GM12878 (cell line): ENCODE results near the gene MAGEH1. TPM values are rescaled to one million over a fixed set of nuclear protein-coding genes. Genes with fewer than 3 reads are reported as not detected.
A peak's percentile ranks its signal among the peaks of the same experiment; 100 is the strongest.

Source experiments
- ATF2 ChIP-seq: IDR thresholded peaks from 2 replicates; pipeline ENCODE4 v1.6.1; 2012; ENCODE audit warnings: low read length, inconsistent platforms
- BACH1 ChIP-seq: fragments of 450-650 bp; IDR thresholded peaks from 2 replicates; pipeline ENCODE4 v1.6.1; 2017; ENCODE audit warnings: mild to moderate bottlenecking, borderline replicate concordance
- CBX3 ChIP-seq: fragments of 200-600 bp; sonication (generic); IDR thresholded peaks from 2 replicates; pipeline ENCODE4 v1.6.1; 2016; ENCODE audit warnings: low read depth, borderline replicate concordance
- DPF2 ChIP-seq: fragments of 450-650 bp; IDR thresholded peaks from 2 replicates; pipeline ENCODE4 v1.6.1; 2017; ENCODE audit warnings: mild to moderate bottlenecking
- ELK1 ChIP-seq: IDR thresholded peaks from 2 replicates; pipeline ENCODE4 v1.6.1; 2012; ENCODE audit warnings: low read depth, low read length, improper control_type of control experiment
- IRF5 ChIP-seq: fragments of 450-650 bp; IDR thresholded peaks from 2 replicates; pipeline ENCODE4 v1.6.1; 2017; ENCODE audit warnings: borderline replicate concordance
- KLF5 ChIP-seq: fragments of 450-650 bp; IDR thresholded peaks from 2 replicates; pipeline ENCODE4 v1.6.1; 2014; ENCODE audit warnings: mild to moderate bottlenecking; ENCODE audit not compliant: partially characterized antibody
- LARP7 ChIP-seq: fragments of 450-650 bp; IDR thresholded peaks from 2 replicates; pipeline ENCODE4 v1.6.1; 2017; ENCODE audit warnings: mild to moderate bottlenecking
- MAX ChIP-seq: IDR thresholded peaks from 2 replicates; pipeline ENCODE4 v1.6.1; 2012; ENCODE audit warnings: low read depth, low read length, improper control_type of control experiment
- MEF2B ChIP-seq: fragments of 450-650 bp; IDR thresholded peaks from 2 replicates; pipeline ENCODE4 v1.6.1; 2018; ENCODE audit warnings: mild to moderate bottlenecking, moderate library complexity; ENCODE audit not compliant: partially characterized antibody, poor library complexity, severe bottlenecking
- MLLT1 ChIP-seq: fragments of 450-650 bp; IDR thresholded peaks from 2 replicates; pipeline ENCODE4 v1.6.1; 2016; ENCODE audit warnings: mild to moderate bottlenecking
- NFYB ChIP-seq: IDR thresholded peaks from 2 replicates; pipeline ENCODE4 v1.6.1; 2011; ENCODE audit warnings: low read depth, mild to moderate bottlenecking, low read length, improper control_type of control experiment, moderate library complexity; ENCODE audit not compliant: insufficient read depth
- NRF1 ChIP-seq: conservative IDR thresholded peaks from 2 replicates; pipeline ENCODE4 v1.6.1; 2011; ENCODE audit warnings: mild to moderate bottlenecking, low read depth, low read length, improper control_type of control experiment
- POLR2AphosphoS2 ChIP-seq: IDR thresholded peaks from 2 replicates; pipeline ENCODE4 v1.6.1; 2011; ENCODE audit warnings: low read depth, mild to moderate bottlenecking, low read length, improper control_type of control experiment, moderate library complexity
- RAD21 ChIP-seq: IDR thresholded peaks from 2 replicates; pipeline ENCODE4 v1.6.1; 2011; ENCODE audit warnings: mild to moderate bottlenecking, low read depth, low read length, moderate library complexity; ENCODE audit not compliant: insufficient read depth
- SIN3A ChIP-seq: IDR thresholded peaks from 2 replicates; pipeline ENCODE4 v1.6.1; 2012; ENCODE audit warnings: low read depth, low read length, improper control_type of control experiment
- SREBF2 ChIP-seq: IDR thresholded peaks from 2 replicates; pipeline ENCODE4 v1.6.1; 2012; ENCODE audit warnings: mild to moderate bottlenecking, low read length
- STAT1 ChIP-seq: fragments of 450-650 bp; conservative IDR thresholded peaks from 2 replicates; pipeline ENCODE4 v1.6.1; 2014; ENCODE audit warnings: antibody characterized with exemption, mild to moderate bottlenecking
- STAT3 ChIP-seq: IDR thresholded peaks from 2 replicates; pipeline ENCODE4 v1.6.1; 2011; ENCODE audit warnings: low read depth, low read length, improper control_type of control experiment
- SUPT20H ChIP-seq: IDR thresholded peaks from 2 replicates; pipeline ENCODE4 v1.6.1; 2011; ENCODE audit warnings: low read depth, mild to moderate bottlenecking, low read length, moderate library complexity, borderline replicate concordance; ENCODE audit not compliant: control insufficient read depth
- TARDBP ChIP-seq: IDR thresholded peaks from 2 replicates; pipeline ENCODE4 v1.6.1; 2016; ENCODE audit warnings: borderline replicate concordance
- TCF12 ChIP-seq: IDR thresholded peaks from 2 replicates; pipeline ENCODE4 v1.6.1; 2011; ENCODE audit warnings: low read depth, mild to moderate bottlenecking, low read length
- TCF7 ChIP-seq: IDR thresholded peaks from 2 replicates; pipeline ENCODE4 v1.6.1; 2014; ENCODE audit warnings: antibody characterized with exemption, borderline replicate concordance
- WRNIP1 ChIP-seq: IDR thresholded peaks from 2 replicates; pipeline ENCODE4 v1.6.1; 2011; ENCODE audit warnings: low read depth, low read length, improper control_type of control experiment, borderline replicate concordance
- YBX1 ChIP-seq: fragments of 450-650 bp; IDR thresholded peaks from 2 replicates; pipeline ENCODE4 v1.6.1; 2016; ENCODE audit warnings: antibody characterized with exemption
- YY1 ChIP-seq: IDR thresholded peaks from 2 replicates; pipeline ENCODE4 v1.6.1; 2011; ENCODE audit warnings: low read depth, mild to moderate bottlenecking, low read length
- ZBED1 ChIP-seq: IDR thresholded peaks from 2 replicates; pipeline ENCODE4 v1.6.1; 2016; ENCODE audit warnings: borderline replicate concordance
- ZNF384 ChIP-seq: IDR thresholded peaks from 2 replicates; pipeline ENCODE4 v1.6.1; 2012; ENCODE audit warnings: low read depth, mild to moderate bottlenecking, low read length, improper control_type of control experiment, borderline replicate concordance
- polyA plus RNA-seq, 11 experiments: library from polyadenylated mRNA; depleted of rRNA in 4 of 11; unstranded in 6 of 11; stranded (reverse) in 5 of 11; fragments of >200 nt; fragmentation: Nextera tagmentation in 4 of 11; fragmentation: Illumina TruSeq in 1 of 11; extraction: Ambion mirVana in 4 of 11; extraction: Trizol in 1 of 11; gene quantifications; 1 replicate in 1 of 11; 2 replicates in 10 of 11; pipeline versions ENCODE4 v1.2.1 to v1.2.3, GENCODE V29; 2011 to 2016; ENCODE audit warnings: inconsistent platforms in 2 of 11, missing spikeins in 2 of 11, low read depth in 1 of 11
- total RNA-seq, 4 experiments: library from RNA; depleted of rRNA in 3 of 4; stranded (reverse); fragments of >200 nt in 3 of 4; fragmentation: Illumina TruSeq in 1 of 4; extraction: Trizol in 1 of 4; gene quantifications; 2 replicates each; pipeline versions ENCODE4 v1.2.1 to v1.2.3, GENCODE V29; 2013 to 2021

The MAGEH1 gene
- total and polyA plus RNA-seq, 10 of the 15 experiments (the other 5 are each of a cell fraction or from before 2014, with no cell fraction given) = 8.7 to 25.2 (median 18.3) TPM

- TF ChIP-seq ATF2 (no peak), ZNF384 (no peak), MEF2B (no peak), LARP7 (no peak), NFYB (no peak), ELK1 (no peak), STAT1 (no peak), TCF7 (no peak), BACH1 (no peak), POLR2AphosphoS2 (no peak), KLF5 (no peak), YY1 (peak; percentile 64), SUPT20H (no peak), ZBED1 (no peak), IRF5 (no peak), WRNIP1 (no peak), SIN3A (no peak), RAD21 (no peak), DPF2 (no peak), CBX3 (no peak), MAX (no peak), NRF1 (0 out of 2 replicates have a peak, but pooled peaks have one; percentile 19), TARDBP (no peak), YBX1 (no peak), SREBF2 (no peak), MLLT1 (no peak), TCF12 (no peak), STAT3 (no peak)
These were observed 36.8 kb downstream of the MAGEH1 start (continued) for GRCh38 chrX:55488593-55489313.
